Stomach smooth muscle (tissue), 2 donors: ENCODE measurements around the gene C2CD4D.
"Not testable (repeated sequence)": the region's sequence is repeated elsewhere in the genome, so short reads cannot be mapped to it uniquely, and the experiment has no call there.

ENCODE experiments used
- H3K27ac ChIP-seq: one replicate; pipeline ENCODE4 v1.7.0; 2013; ENCODE audit warnings: mild to moderate bottlenecking, low read length, inconsistent platforms
- H3K27me3 ChIP-seq, 2 donors: one replicate each; pipeline ENCODE4 v1.7.0; 2013; ENCODE audit warnings: low read length in 2 of 2; ENCODE audit not compliant: insufficient read depth in 2 of 2, control insufficient read depth in 1 of 2
- H3K36me3 ChIP-seq, 2 donors: one replicate each; pipeline ENCODE4 v1.7.0; 2013; ENCODE audit warnings: low read length in 2 of 2; ENCODE audit not compliant: control insufficient read depth in 2 of 2, insufficient read depth in 2 of 2
- H3K4me1 ChIP-seq: one replicate; pipeline ENCODE4 v1.7.0; 2013; ENCODE audit warnings: low read length; ENCODE audit not compliant: control insufficient read depth, insufficient read depth
- H3K4me3 ChIP-seq, 2 donors: one replicate each; pipeline ENCODE4 v1.7.0; 2013; ENCODE audit warnings: low read length in 2 of 2
- H3K9ac ChIP-seq, 2 donors: one replicate each; pipeline ENCODE4 v1.7.0; 2013; ENCODE audit warnings: low read length in 2 of 2, mild to moderate bottlenecking in 1 of 2
- H3K9me3 ChIP-seq, 2 donors: one replicate each; pipeline ENCODE4 v1.7.0; 2013; ENCODE audit warnings: low read length in 2 of 2; ENCODE audit not compliant: control insufficient read depth in 2 of 2
- donor health status: healthy.
- donor health status: Pancreatic carcinoma.

Gene C2CD4D

DNA sequence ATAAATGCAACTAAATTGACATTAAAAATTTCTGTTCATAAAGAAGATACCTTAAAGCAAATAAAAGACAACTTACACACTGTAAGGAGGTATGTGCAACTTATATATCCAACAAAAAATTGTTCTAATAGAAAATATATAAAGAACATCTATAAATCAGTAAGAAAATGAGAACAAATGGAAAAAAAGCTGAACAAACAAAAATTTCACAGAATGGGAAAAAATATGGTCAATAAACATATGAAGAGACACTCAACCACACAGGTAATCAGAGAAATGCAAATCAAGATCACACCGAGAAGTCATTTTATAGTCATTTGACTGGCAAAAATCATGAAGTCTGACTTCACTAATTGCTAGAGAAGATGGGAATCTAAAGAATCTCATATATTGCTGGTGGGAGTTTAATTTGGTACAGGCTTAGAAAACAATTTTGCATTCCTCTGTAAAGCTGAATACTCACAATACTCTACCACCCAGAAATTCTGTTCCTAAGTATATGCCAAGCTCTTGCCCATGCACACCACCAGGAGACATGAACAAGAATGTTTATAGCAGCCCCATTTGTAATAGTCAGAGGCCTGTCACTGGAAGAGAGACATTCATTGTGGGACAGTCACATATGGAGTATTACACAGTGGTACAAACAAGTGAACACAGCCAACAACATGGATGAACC lies 35.9 kb upstream of the C2CD4D start:
- no peaks in the 10 kb centered on the region for H3K4me1 ChIP-seq
- no peak overlapping the region for H3K9ac ChIP-seq
- no peaks in the 10 kb centered on the region for H3K9me3 ChIP-seq
- peaks cover 9 to 18% of the 10 kb centered on the region in 2 donors for H3K36me3 ChIP-seq
- H3K27ac ChIP-seq, result no peak overlapping the region
- H3K4me3 ChIP-seq, result no peak overlapping the region
- H3K27me3 ChIP-seq, result no peaks in the 10 kb centered on the region

DNA sequence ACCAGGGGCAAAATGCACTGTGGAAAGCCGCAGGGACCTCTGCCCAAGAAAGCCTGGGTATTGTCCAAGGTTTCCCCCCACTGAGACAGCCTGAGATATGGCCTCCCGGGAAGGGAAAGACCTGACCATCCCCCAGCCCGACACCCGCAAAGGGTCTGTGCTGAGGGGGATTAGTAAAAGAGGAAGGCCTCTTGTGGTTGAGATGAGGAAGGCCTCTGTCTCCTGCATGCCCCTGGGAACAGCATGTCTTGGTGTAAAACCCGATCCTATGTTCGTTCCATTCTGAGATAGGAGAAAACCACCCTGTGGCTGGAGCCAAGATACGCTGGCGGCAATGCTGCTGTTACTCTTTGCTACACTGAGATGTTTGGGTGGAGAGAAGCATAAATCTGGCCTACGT lies 33.2 kb upstream of the C2CD4D start:
- H3K9ac ChIP-seq, H3K4me1 ChIP-seq, H3K9me3 ChIP-seq, H3K27ac ChIP-seq, H3K27me3 ChIP-seq, H3K4me3 ChIP-seq: not testable (repeated sequence)
- H3K36me3 ChIP-seq, result peaks cover 9 to 15% of the 10 kb centered on the region in 2 donors

DNA sequence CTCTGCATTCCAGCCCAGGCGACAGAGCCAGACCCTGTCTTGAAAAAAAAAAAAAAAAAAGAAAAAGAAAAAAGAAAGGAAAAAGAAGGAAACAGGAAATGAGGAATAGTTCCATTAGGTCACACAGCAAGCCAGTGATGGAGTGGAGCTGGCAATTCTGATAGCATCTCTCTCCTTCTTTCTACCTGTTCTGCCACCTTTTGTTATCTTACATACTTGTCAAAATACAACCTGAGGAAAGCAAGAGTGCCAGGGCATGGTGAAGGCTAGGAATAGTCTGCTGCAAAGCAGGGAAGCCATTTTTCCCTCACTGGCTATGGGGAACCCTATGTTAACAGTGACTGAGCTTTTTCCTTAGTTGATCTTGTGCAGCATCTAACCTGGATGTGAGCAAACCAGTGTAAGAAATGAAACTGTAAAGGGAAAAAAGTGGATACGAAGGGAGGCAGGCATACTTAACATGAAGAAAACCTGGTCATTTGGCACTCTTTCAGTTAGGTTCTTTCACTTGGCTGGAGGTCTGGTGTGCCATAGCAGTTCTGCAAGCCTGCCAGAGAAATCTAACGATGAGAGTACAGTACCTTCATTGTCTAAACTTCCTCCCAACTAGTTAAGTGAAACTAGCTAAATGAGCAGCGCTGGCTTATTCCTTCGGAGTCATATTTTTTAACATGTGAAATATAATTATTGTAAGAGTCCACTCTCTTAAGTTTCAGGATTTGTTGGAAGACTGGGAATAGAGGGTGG lies 31.8 kb upstream of the C2CD4D start:
- H3K27me3 ChIP-seq, result no peaks in the 10 kb centered on the region
- no peak overlapping the region for H3K4me3 ChIP-seq
- no peaks in the 10 kb centered on the region for H3K4me1 ChIP-seq
- no peaks in the 10 kb centered on the region for H3K9me3 ChIP-seq
- H3K36me3 ChIP-seq, result peaks cover 7 to 12% of the 10 kb centered on the region in 2 donors
- H3K27ac ChIP-seq, result no peak overlapping the region
- H3K9ac ChIP-seq, result no peak overlapping the region

DNA sequence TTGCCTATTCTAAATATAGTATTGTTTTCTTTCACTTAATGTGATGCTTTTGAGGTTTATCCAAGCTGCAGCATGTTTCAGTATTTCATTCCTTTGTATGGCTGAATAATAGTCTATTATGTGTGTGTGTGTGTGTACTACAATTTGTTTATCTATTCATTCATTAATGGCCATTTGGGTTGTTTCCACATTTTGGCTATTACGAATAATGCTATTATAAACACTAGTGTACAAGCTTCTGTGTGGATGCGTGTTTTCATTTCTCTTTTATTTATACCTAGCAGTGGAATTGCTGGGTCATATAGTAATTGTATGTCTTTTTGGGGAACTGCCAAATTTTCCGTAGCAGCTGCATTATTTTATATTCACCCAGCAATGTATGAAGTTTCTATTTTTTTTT lies 28.9 kb upstream of the C2CD4D start:
- H3K27me3 ChIP-seq, result no peaks in the 10 kb centered on the region
- H3K36me3 ChIP-seq, result peaks cover under 1% of the 10 kb centered on the region in 2 donors
- no peak overlapping the region for H3K4me3 ChIP-seq
- H3K9ac ChIP-seq, result no peak overlapping the region
- no peak overlapping the region for H3K27ac ChIP-seq
- H3K4me1 ChIP-seq, result no peaks in the 10 kb centered on the region
- H3K9me3 ChIP-seq, result no peaks in the 10 kb centered on the region

DNA sequence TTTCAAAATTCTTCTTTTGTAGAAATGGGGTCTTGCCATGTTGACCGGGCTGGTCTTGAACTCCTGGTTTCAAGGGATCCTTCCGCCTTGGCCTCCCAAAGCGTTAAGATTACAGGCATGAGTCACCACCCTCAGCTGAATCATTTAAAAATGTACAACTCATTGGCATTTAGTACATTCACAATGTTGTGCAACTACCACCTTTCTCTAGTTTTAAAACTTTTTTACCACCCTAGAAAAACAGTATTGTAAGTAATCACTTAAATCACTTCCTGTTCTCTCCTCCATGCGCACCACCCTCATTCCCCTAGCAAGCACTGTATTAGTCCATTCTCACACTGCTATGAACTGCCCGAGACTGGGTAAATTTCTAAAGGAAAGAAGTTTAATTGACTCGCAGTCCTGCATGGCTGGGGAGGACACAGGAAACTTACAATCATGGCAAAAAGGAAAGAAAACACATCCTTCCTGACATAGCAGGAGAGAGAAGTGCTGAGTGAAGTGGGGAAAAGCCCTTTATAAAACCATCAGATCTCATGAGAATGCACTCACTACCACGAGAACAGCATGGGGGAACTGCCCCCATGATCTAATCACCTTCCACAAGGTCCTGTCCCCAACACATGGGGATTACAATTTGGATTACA lies 28.3 kb upstream of the C2CD4D start:
- H3K9me3 ChIP-seq, result no peaks in the 10 kb centered on the region
- no peak overlapping the region for H3K9ac ChIP-seq
- no peaks in the 10 kb centered on the region for H3K4me1 ChIP-seq
- H3K36me3 ChIP-seq, result no peaks in the 10 kb centered on the region
- no peak overlapping the region for H3K27ac ChIP-seq
- no peak overlapping the region for H3K4me3 ChIP-seq
- H3K27me3 ChIP-seq, result no peaks in the 10 kb centered on the region

DNA sequence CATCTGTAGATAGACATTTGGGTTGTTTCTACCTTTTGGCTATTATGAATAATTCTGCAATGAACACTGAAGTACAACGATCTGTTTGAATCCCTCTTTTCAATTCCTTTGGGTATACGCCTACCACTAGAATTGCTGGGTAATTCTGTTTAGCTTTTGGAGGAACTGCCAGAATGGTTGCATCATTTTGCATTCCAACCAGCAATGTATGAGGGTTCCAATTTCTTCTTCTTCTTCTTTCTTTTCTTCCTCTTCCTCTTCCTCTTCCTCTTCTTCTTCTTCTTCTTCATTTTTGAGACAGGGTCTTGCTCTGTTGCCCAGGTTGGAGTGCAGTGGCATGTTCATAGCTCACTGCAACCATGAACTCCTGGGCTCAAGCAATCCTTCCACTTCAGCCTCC lies 27.7 kb upstream of the C2CD4D start:
- Histone ChIP-seq H3K27ac (no peak overlapping the region), H3K36me3 (no peaks in the 10 kb centered on the region), H3K27me3 (no peaks in the 10 kb centered on the region), H3K4me3 (no peak overlapping the region), H3K9me3 (no peaks in the 10 kb centered on the region), H3K9ac (no peak overlapping the region), H3K4me1 (no peaks in the 10 kb centered on the region)

DNA sequence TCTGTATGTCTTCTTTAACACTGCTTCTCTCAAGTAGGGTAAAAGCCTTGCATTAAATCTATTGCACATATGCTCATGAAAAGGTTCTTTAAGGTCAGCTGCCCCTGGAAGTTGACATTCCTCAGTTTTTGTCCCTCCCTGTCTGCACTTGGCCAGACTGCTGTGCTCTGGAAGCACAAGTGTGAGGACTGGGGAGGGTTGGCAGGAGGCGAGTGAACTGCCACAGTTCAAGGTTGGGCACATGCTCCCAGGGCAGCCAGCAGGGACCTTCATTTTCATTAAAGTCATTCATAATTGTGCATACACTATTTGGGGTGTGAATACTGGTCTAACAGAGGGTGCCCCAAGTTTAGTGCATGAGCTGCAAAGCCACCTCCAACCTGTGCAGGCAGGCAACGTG lies 24.8 kb upstream of the C2CD4D start:
- H3K4me3 ChIP-seq, result no peak overlapping the region
- H3K36me3 ChIP-seq, result no peaks in the 10 kb centered on the region
- no peak overlapping the region for H3K27ac ChIP-seq
- no peaks in the 10 kb centered on the region for H3K4me1 ChIP-seq
- H3K27me3 ChIP-seq, result no peaks in the 10 kb centered on the region
- no peaks in the 10 kb centered on the region for H3K9me3 ChIP-seq
- H3K9ac ChIP-seq, result no peak overlapping the region

DNA sequence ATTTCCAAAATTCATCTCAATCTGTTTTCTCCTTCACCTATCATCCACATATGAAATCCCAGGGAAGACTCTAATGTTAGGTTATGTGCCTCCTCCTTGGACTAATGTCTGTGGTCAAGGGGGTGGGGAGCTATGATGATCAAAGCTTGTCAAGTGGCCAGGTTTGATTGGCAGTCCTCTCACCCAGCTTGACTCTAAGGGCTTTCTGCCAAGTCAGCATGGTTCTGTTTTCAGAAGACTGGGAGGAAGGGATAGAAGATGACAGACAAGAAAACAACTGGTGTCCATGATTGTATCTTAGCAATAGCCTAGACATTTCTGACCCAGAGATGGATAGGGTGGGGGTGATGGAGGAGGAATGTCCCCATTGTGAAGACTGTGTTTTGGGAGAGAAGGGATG lies 23.0 kb upstream of the C2CD4D start:
- Histone ChIP-seq H3K27ac (no peak overlapping the region), H3K4me1 (no peaks in the 10 kb centered on the region), H3K4me3 (no peak overlapping the region), H3K9ac (no peak overlapping the region), H3K36me3 (no peaks in the 10 kb centered on the region), H3K9me3 (no peaks in the 10 kb centered on the region), H3K27me3 (no peaks in the 10 kb centered on the region)

DNA sequence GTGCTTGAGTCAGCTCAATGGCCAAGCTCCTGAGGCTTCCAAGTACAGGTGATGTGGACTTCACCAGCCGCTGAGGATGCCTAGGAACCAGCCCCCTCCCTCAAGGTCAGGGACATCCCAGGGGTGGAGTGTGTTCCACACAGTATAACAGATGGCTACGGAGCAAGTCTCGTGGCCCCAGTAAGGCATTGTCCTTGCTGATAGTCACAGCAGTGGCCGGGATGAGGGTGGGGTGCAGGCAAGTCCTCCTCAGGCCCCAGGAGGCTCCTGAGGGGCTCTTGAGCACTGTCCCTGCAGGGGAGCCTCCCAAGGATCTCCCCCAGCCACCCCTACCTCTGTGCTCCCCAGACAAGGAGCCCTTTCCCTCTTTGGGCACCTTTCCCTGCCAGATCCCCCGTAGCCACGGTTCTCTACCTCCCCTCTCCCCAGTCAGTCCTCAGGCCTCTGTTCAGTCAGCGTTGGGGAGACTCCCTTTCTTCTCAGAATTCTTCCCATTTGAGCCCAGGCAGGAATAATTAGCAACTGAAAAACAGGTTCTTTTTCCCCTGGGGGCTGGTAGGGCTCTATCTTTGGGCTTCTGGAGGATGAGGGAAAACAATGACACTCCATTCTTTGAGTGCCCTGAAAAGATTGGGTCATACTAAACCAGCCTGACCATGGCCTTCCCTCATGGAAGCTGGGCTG lies 21.0 kb upstream of the C2CD4D start:
- H3K9me3 ChIP-seq, result no peaks in the 10 kb centered on the region
- H3K27me3 ChIP-seq, result no peaks in the 10 kb centered on the region
- no peak overlapping the region for H3K27ac ChIP-seq
- no peaks in the 10 kb centered on the region for H3K36me3 ChIP-seq
- no peaks in the 10 kb centered on the region for H3K4me1 ChIP-seq
- H3K9ac ChIP-seq, result no peak overlapping the region
- no peak overlapping the region for H3K4me3 ChIP-seq

DNA sequence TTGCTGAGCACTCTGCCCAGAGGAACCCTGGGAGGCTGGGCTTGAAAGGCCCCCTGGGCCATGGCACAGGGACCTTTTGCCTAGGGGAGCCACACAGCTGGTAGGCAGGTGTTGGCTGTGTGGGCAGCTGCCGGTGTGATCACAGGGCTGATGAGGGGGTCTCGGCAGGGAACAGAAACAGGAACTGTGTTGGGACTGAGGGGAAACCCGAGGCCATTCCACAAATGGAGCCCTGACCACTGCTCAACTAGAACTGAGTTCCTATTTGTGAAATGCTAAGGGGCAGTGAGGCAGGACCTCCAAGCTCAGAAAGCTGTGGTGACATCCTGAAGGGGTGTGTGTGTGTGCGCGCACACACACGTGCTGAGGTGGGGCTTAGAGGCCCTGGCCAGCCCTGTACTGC lies 20.3 kb upstream of the C2CD4D start:
- Histone ChIP-seq H3K9me3 (no peaks in the 10 kb centered on the region), H3K4me1 (no peaks in the 10 kb centered on the region), H3K27ac (no peak overlapping the region), H3K27me3 (no peaks in the 10 kb centered on the region), H3K9ac (no peak overlapping the region), H3K4me3 (no peak overlapping the region), H3K36me3 (no peaks in the 10 kb centered on the region)
